Gastrocnemius medialis (tissue), 4 donors: Measurements from ENCODE around the gene LPIN3. TPM values are rescaled to one million over a fixed set of nuclear protein-coding genes. Genes with fewer than 3 reads are reported as not detected.

Experiments used
- ATAC-seq, 2 donors: fragments of 150-250 bp; one replicate each; pipeline ENCODE4 v1.9.1; 2016
- DNase-seq, 2 donors: peaks; one replicate each; pipeline ENCODE4 v3.0.0-alpha.2; 2019
- H3K27ac ChIP-seq, 4 donors: fragments of 200-600 bp; sonication (generic); 1 replicate in 1 of 4; 2 replicates in 3 of 4; pipeline ENCODE4 v1.5.1; 2016 to 2018; ENCODE audit warnings: mild to moderate bottlenecking in 2 of 4, moderate library complexity in 1 of 4
- H3K27me3 ChIP-seq, 3 donors: fragments of 200-600 bp; sonication (generic) in 2 of 3; 1 replicate in 1 of 3; 2 replicates in 2 of 3; pipeline versions ENCODE4 v1.5.1 to v1.6.0; 2016 to 2019; ENCODE audit warnings: mild to moderate bottlenecking in 1 of 3, moderate library complexity in 1 of 3
- H3K36me3 ChIP-seq, 2 donors: fragments of 200-600 bp; sonication (generic) in 1 of 2; one replicate each; pipeline ENCODE4 v1.5.1; 2017 to 2018
- H3K4me1 ChIP-seq, 2 donors: fragments of 200-600 bp; sonication (generic) in 1 of 2; one replicate each; pipeline ENCODE4 v1.5.1; 2016 to 2017; ENCODE audit warnings: mild to moderate bottlenecking in 2 of 2
- H3K4me3 ChIP-seq, 4 donors: fragments of 200-600 bp; sonication (generic) in 3 of 4; 1 replicate in 1 of 4; 2 replicates in 3 of 4; pipeline ENCODE4 v1.5.1; 2016 to 2019; ENCODE audit warnings: mild to moderate bottlenecking in 2 of 4
- H3K9me3 ChIP-seq, 3 donors: fragments of 200-600 bp; sonication (generic) in 2 of 3; 1 replicate in 1 of 3; 2 replicates in 2 of 3; pipeline ENCODE4 v1.5.1; 2016 to 2019
- POLR2A ChIP-seq, 2 donors: fragments of 450-650 bp; IDR thresholded peaks; one replicate each; pipeline ENCODE4 v1.6.1; 2017; ENCODE audit warnings: antibody characterized with exemption in 2 of 2, mild to moderate bottlenecking in 2 of 2, moderate library complexity in 2 of 2
- in situ Hi-C, 4 donors: fragments of 200-750 bp; cut with MboI; loops; one replicate each; pipeline versions ENCODE4 v1.15.0 to v1.8.0; 2017; ENCODE audit warnings: low sequenced_read_pairs in 4 of 4
- intact Hi-C: fragments of 100-400 bp; cut with DNase I; formaldehyde crosslinking; loops from one replicate; pipeline ENCODE4 v1.15.1; 2023; ENCODE audit warnings: low total_unique reads
- total RNA-seq, 4 donors: library from RNA; depleted of rRNA; stranded (reverse); fragments of >200 nt; gene quantifications; one replicate each; pipeline versions ENCODE4 v1.1.0 to v1.2.3, GENCODE V29; 2016
- TF ChIP-seq, protein P1 (sequence below), 5 experiments: fragments of 450-650 bp in 3 of 5; fragments of 200-600 bp in 2 of 5; sonication (generic) in 2 of 5; IDR thresholded peaks in 4 of 5; conservative IDR thresholded peaks in 1 of 5; 1 replicate in 4 of 5; 2 replicates in 1 of 5; pipeline ENCODE4 v1.5.1; 2016 to 2019; ENCODE audit warnings: antibody characterized with exemption in 5 of 5, mild to moderate bottlenecking in 3 of 5, moderate library complexity in 3 of 5

The LPIN3 gene
- total RNA-seq, 4 donors from 2014 or later = 0.56 to 2.4 (median 1.1) TPM

DNA sequence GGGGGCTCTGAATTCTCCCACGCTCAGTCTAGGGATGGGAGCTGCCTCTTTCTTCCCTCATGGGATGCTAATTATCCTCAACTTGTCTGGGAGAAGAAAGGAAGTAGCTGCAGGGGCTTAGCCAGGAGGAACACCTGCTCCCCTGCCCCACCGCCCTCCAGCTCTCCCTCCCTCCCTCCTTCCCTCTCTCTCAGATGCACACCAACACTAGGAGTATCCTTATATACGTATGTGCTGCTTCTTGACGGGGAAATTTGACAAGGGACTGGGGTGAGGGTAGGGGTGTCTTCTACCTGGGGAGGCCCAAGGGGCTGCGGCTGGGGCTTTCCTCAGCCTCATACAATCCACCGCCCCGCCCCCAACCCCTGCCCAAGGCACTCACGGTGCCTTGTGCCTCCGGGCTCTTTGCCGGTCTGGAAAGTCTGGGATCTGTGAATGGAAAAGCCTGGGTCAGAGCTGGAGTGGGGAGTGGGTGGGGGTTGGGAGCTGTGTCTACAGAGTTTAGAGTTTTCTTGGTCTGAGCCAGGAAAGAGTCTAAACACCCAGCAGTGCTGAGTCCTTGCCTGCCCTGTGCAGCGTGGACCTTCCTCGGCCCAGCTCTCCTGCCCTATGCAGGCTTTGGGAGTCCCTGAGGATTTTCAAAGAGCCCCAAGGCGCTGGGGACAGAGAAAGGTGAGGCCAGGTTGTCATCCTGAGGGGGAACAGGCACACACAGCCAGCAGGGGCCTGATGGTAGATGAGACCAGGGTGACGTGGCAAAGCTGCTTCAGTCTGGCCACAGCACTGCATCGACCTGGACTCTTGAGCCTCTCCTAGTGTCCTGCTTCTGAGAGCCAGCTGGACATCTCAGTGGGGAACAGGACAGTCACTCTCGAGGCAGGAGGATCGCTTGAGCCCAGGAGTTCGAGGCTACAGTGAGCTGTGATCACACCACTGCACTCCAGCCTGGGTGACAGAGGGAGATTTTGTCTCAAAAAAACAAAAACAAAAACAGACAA lies 55.3 kb downstream of the LPIN3 start:
- in situ Hi-C loops = no loop called here
- Histone ChIP-seq H3K4me1 (peaks cover 14 to 18% of the 10 kb centered on the region in 2 donors), H3K27me3 (no peaks in the 10 kb centered on the region), H3K36me3 (no peaks in the 10 kb centered on the region), H3K27ac (no peak overlapping the region), H3K4me3 (no peak overlapping the region), H3K9me3 (no peaks in the 10 kb centered on the region)
- TF ChIP-seq, protein P1, sequence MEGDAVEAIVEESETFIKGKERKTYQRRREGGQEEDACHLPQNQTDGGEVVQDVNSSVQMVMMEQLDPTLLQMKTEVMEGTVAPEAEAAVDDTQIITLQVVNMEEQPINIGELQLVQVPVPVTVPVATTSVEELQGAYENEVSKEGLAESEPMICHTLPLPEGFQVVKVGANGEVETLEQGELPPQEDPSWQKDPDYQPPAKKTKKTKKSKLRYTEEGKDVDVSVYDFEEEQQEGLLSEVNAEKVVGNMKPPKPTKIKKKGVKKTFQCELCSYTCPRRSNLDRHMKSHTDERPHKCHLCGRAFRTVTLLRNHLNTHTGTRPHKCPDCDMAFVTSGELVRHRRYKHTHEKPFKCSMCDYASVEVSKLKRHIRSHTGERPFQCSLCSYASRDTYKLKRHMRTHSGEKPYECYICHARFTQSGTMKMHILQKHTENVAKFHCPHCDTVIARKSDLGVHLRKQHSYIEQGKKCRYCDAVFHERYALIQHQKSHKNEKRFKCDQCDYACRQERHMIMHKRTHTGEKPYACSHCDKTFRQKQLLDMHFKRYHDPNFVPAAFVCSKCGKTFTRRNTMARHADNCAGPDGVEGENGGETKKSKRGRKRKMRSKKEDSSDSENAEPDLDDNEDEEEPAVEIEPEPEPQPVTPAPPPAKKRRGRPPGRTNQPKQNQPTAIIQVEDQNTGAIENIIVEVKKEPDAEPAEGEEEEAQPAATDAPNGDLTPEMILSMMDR (IDR thresholded peaks at IDR 0.05 in 4 of 5, conservative IDR thresholded peaks at IDR 0.05 in 1 of 5) = no peak
- no peak for TF ChIP-seq POLR2A (IDR thresholded peaks at IDR 0.05)
- intact Hi-C loops = no loop called here
- DNase-seq = no peak
- ATAC-seq = no peak

DNA sequence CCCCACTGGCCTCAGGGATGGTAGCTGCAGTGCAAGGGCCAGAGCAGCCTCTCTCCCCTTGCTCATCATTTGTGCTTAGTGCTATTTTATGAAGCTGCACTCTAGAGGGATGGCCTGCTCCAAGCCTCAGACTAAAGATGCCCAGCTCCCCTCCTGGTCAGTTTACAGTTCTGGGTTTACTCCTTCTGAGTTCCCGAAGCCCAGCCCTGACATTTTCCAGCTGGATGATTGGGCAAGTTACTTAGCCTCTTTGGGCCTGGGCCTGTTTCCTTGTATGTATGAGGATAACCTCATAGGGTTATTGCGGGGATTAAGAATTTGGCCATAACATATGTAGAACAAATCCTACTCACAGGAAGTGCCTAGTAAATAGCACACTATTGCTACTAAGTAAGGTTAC lies 57.8 kb downstream of the LPIN3 start:
- no peaks in the 10 kb centered on the region for H3K27me3 ChIP-seq
- DNase-seq (no peak), ATAC-seq (no peak)
- intact Hi-C loops (no loop called here), in situ Hi-C loops (no loop called here)
- H3K36me3 ChIP-seq = peaks cover 0 to 4% of the 10 kb centered on the region in 2 donors
- H3K27ac ChIP-seq = no peak overlapping the region
- peaks cover 6 to 9% of the 10 kb centered on the region in 2 donors for H3K4me1 ChIP-seq
- no peak overlapping the region for H3K4me3 ChIP-seq
- H3K9me3 ChIP-seq = no peaks in the 10 kb centered on the region
- no peak for TF ChIP-seq POLR2A (IDR thresholded peaks at IDR 0.05)
- TF ChIP-seq, protein P1 (IDR thresholded peaks at IDR 0.05 in 4 of 5, conservative IDR thresholded peaks at IDR 0.05 in 1 of 5) = no peak

DNA sequence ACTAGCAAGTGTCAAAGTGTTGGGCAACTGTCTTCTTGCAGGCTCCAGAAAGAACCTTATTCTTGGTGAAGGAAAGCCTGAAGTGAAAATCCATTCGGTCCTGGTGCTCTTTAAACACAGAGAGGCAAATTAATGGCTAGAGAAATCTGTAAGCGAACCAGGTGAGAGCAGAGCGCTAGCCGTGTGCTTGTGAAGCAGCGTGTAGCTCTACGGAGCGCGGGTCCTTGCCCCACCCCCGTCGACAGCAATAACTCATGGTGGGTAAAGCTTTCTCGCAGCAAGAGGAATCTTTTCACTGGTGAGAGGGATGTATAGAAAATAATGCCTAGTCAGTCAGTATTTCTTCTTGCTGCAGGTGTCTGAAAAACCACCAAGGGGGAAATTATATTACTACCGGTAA lies 63.0 kb downstream of the LPIN3 start:
- intact Hi-C loops = no loop called here

DNA sequence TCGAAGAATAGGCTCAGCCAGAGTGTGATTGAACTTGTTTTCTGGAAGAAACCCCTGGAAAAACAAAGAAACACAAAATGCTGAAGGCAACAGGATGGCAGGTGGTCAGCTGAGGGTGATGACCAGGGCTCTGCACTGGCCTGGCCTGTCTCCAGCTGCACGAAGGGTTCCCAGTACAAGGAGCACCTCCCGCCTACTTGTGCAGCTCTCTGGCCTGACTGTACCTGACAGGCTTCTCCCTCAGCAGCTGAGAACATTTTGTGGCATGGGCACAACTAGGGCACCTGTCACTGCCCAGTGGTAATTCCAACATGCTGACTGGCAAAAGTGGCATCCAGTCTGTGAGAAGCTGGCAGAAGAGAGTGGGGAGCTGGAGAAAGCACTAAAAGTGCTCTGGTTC lies 64.8 kb downstream of the LPIN3 start:
- no peaks in the 10 kb centered on the region for H3K9me3 ChIP-seq
- peak; percentile 89 to 93 for ATAC-seq
- DNase-seq = peak; percentile 89 to 91
- H3K4me1 ChIP-seq = peaks cover 48 to 50% of the 10 kb centered on the region in 2 donors
- no peaks in the 10 kb centered on the region for H3K27me3 ChIP-seq
- H3K27ac ChIP-seq = peak overlapping the region; percentile 32 to 82 (median 62)
- H3K36me3 ChIP-seq = peaks cover 0 to 19% of the 10 kb centered on the region in 2 donors
- TF ChIP-seq POLR2A (IDR thresholded peaks at IDR 0.05) = no peak
- TF ChIP-seq, protein P1 (IDR thresholded peaks at IDR 0.05 in 4 of 5, conservative IDR thresholded peaks at IDR 0.05 in 1 of 5) = no peak
- in situ Hi-C loops (no loop called here), intact Hi-C loops (no loop called here)
- no peak overlapping the region for H3K4me3 ChIP-seq

More for the DNA sequence above, 63.0 kb downstream of the LPIN3 start:
- TF ChIP-seq, protein P1 (IDR thresholded peaks at IDR 0.05 in 4 of 5, conservative IDR thresholded peaks at IDR 0.05 in 1 of 5) = no peak
- no peak for TF ChIP-seq POLR2A (IDR thresholded peaks at IDR 0.05)
- in situ Hi-C loops = no loop called here
- Histone ChIP-seq H3K27me3 (no peaks in the 10 kb centered on the region), H3K36me3 (peaks cover 0 to 19% of the 10 kb centered on the region in 2 donors), H3K27ac (no peak overlapping the region), H3K4me1 (peaks cover 33 to 36% of the 10 kb centered on the region in 2 donors), H3K4me3 (no peak overlapping the region), H3K9me3 (no peaks in the 10 kb centered on the region)
- ATAC-seq (no peak), DNase-seq (no peak)
